Measurements from ENCODE around the gene ZNF750. TPM values are rescaled to one million over a fixed set of nuclear protein-coding genes. Genes with fewer than 3 reads are reported as not detected.

ZNF750 gene
- total and polyA plus RNA-seq, 4 donors, result 0.02 to 0.08 TPM; not detected in 2

GRCh38 chr17:82826211-82826610 is 13.6 kb downstream of the ZNF750 start (continued):
- TF ChIP-seq REST (IDR thresholded peaks at IDR 0.05) (no peak), CTCF (IDR thresholded peaks at IDR 0.05; ENCODE audit: low read depth, low read length, missing input control) (no peak)

DNA sequence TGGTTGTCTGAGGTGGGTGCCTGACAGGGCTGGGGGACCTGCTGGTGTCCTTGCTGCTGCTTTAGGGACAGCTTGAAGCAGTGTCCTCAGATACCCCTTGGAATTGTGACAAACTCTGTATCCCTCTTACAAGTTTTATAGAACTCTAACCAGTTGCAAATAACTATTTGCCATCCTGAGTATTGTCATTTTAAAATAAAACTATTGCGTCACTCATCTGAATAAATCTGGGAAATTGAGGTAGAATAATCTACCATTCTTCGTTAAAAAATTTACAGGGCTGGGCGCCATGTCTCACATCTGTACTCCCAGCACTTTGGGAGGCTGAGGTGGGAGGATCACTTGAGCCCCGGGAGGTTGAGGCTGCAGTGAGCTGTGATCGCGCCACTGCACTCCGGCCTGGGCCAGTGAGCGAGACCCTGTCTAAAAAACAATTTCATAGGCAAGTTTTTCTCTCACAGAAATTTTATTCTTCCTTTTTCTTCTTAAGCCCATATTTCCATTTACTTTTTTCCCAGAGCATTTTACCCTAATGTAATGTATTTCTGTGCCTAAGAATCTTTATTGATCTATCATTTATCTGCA is 14.2 kb downstream of the ZNF750 start:
- 98% methylated on average over 8 of the region's 8 CpGs for WGBS

More for the DNA sequence above, 14.2 kb downstream of the ZNF750 start:
- no peaks in the 10 kb centered on the region for H3K4me1 ChIP-seq (ENCODE audit: control insufficient read depth in 4 of 4, insufficient read depth in 4 of 4, low read length in 3 of 4)
- H3K4me3 ChIP-seq (ENCODE audit: low read depth in 1 of 3, low read length in 3 of 3), result no peak overlapping the region
- TF ChIP-seq, protein P1, sequence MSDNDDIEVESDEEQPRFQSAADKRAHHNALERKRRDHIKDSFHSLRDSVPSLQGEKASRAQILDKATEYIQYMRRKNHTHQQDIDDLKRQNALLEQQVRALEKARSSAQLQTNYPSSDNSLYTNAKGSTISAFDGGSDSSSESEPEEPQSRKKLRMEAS (IDR thresholded peaks at IDR 0.05), result no peak
- TF ChIP-seq TAF1 (conservative IDR thresholded peaks at IDR 0.05), result no peak
- TF ChIP-seq REST (IDR thresholded peaks at IDR 0.05), result no peak
- no peak for TF ChIP-seq RXRA (IDR thresholded peaks at IDR 0.05)
- no peak for TF ChIP-seq NR2F2 (IDR thresholded peaks at IDR 0.05)
- no peak for TF ChIP-seq HNF4G (IDR thresholded peaks at IDR 0.05)
- no peak for TF ChIP-seq HNF4A (conservative IDR thresholded peaks at IDR 0.05)
- TF ChIP-seq FOXA1 (IDR thresholded peaks at IDR 0.05), result no peak
- H3K9me3 ChIP-seq (ENCODE audit: control insufficient read depth in 4 of 4, low read length in 3 of 4), result peaks cover 0 to under 1% (median 0%) of the 10 kb centered on the region in 4 donors
- no peaks in the 10 kb centered on the region for H3K27me3 ChIP-seq (ENCODE audit: control insufficient read depth in 4 of 4, insufficient read depth in 4 of 4, low read length in 3 of 4)
- no peak for DNase-seq (ENCODE audit: low spot score)
- no peak overlapping the region for H3K9ac ChIP-seq (ENCODE audit: low read depth in 1 of 2, low read length in 2 of 2)
- peaks cover 0 to 4% (median 3%) of the 10 kb centered on the region in 4 donors for H3K36me3 ChIP-seq (ENCODE audit: control insufficient read depth in 4 of 4, insufficient read depth in 3 of 4, low read depth in 1 of 4, low read length in 3 of 4)
- no peak overlapping the region for H3K27ac ChIP-seq (ENCODE audit: low read depth in 1 of 2, low read length in 2 of 2)
